ENCODE results near the gene ELMOD3. TPM values are rescaled to one million over a fixed set of nuclear protein-coding genes. Genes with fewer than 3 reads are reported as not detected.
A peak's percentile ranks its signal among the peaks of the same experiment; 100 is the strongest.

ELMOD3 gene
- 15.4 and 25.1 TPM in 2 replicates for polyA plus RNA-seq (2012; rRNA removed)
- polyA plus RNA-seq (2012; cell fraction: cytosol; rRNA removed): 7.7 and 9.2 TPM in 2 replicates
- 70.2 and 88.5 TPM in 2 replicates for polyA plus RNA-seq (2012; cell fraction: nucleus; rRNA removed)

DNA sequence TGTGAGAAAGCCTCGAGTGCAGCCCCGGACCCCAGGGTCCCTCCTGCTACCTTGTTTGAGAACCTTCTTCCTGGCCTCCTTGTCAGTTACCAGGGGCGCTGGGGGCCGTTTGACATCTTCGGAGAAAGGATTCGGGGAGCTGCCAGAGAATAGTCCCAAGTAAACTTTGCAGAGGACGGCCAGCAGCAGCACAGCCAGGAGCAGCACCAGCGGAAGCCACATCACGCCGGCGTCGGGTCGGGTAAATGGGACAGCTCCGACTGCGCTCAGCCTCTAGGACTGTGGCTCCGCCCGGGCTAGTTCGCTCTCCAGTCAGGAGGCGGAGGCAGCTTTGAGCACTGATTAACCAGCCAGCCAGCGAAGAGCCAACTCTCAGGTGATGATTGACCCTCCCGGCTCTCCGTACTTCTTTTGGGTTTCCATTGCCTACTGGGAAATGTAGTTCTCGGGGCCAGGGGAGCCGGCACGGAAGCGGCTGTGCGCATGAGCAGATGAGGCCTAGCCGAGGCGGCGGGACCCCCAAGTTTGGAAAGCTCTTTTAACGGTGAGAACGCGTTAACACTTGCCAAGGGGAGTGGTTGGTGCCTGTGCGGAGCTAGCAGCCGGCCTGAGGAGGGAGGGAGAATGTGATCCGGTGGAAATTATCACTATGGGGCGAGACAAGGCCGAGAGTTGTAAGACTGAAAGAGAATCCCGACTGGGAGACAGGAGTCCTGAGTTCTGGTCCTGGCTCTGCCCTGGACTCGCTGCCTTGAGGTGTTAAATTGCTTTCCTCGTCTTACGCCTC lies at the start of gene ELMOD3, which contains the start of gene RETSAT:
Gene ELMOD3, plus strand, starts transcription at position 484 of the 787 bp plus-strand sequence. CDS start 2,430 bp downstream, outside the sequence.
Gene RETSAT, minus strand, starts transcription at position 243 of the 787 bp plus-strand sequence. Its CDS starts 21 bp downstream, at position 222.
- H3K9me3 ChIP-seq: no peaks in the 10 kb centered on the region
- whole genome bisulfite sequencing (ENCODE audit: low lambda C conversion rate): 0% methylated on average over 20 of the region's 42 CpGs
- ChIA-PET POLR2A (interaction anchor here (0.7 to 2.5 kb wide), 10 partner anchors 13 to 257 kb away, joined by 3 to 14 read pairs (median 3); partner anchors contain the start of genes C2orf68, MAT2A, SH2D6 and TGOLN2), CTCF (interaction anchor here (0.8 to 1.8 kb wide), 5 partner anchors 11 to 65 kb away, joined by 3 to 5 read pairs (median 4); partner anchors contain the start of gene TGOLN2)
- no peaks in the 10 kb centered on the region for H3K27me3 ChIP-seq (ENCODE audit: insufficient read depth)
- peak within 1 kb of the TSS; percentile 89 for H3K9ac ChIP-seq
- DNase-seq: peak; percentile 92
- peak within 1 kb of the TSS; percentile 80 for H2AFZ ChIP-seq (ENCODE audit: low read depth)
- peaks cover 15 to 27% of the 10 kb centered on the region in 2 experiments for H3K36me3 ChIP-seq (replicated peaks in 1 of 2; ENCODE audit: control insufficient read depth in 1 of 2, insufficient read depth in 2 of 2, low read length in 1 of 2)
- peak within 1 kb of the TSS; percentile 42 to 77; a peak in 3 of 4 replicates for H3K27ac ChIP-seq (ENCODE audit: low read depth in 2 of 2, low read length in 1 of 2)
- H3K4me1 ChIP-seq (ENCODE audit: control insufficient read depth in 1 of 2, insufficient read depth in 2 of 2, low read depth in 1 of 2, low read length in 1 of 2): peaks cover 5 to 10% of the 10 kb centered on the region in 2 experiments; a peak in 2 of 4 replicates
- peak within 1 kb of the TSS; percentile 91 for H3K4me2 ChIP-seq
- no peaks in the 10 kb centered on the region for H3K9me2 ChIP-seq
- peak within 1 kb of the TSS; percentile 75 to 89 for H3K4me3 ChIP-seq (ENCODE audit: low read depth in 2 of 2, low read length in 1 of 2)
- peaks cover 59% of the 10 kb centered on the region for H3K79me2 ChIP-seq (ENCODE audit: insufficient read depth)
- H3F3A ChIP-seq (replicated peaks; ENCODE audit: insufficient read depth): no peaks in the 10 kb centered on the region
- no peaks in the 10 kb centered on the region for H4K20me1 ChIP-seq (ENCODE audit: insufficient read depth)
- TF ChIP-seq TAF1 (IDR thresholded peaks at IDR 0.05; ENCODE audit: borderline replicate concordance, low read depth, low read length) (peak; percentile 98), SMC3 (IDR thresholded peaks at IDR 0.05; ENCODE audit: low read depth, low read length) (no peak), RCOR1 (IDR thresholded peaks at IDR 0.05; ENCODE audit: low read length) (no peak; the same call in 1 of the 2 replicates), TCF12 (IDR thresholded peaks at IDR 0.05) (peak; percentile 12; the same call in 1 of the 2 replicates), RFX5 (IDR thresholded peaks at IDR 0.05; ENCODE audit: low read length) (peak; percentile 68; the same call in 1 of the 2 replicates), PBX3 (IDR thresholded peaks at IDR 0.05) (peak; percentile 42), ZBTB33 (IDR thresholded peaks at IDR 0.05; ENCODE audit: borderline replicate concordance, low read depth) (no peak; the same call in 1 of the 2 replicates), ELF1 (IDR thresholded peaks at IDR 0.05) (peak; percentile 95), NRF1 (IDR thresholded peaks at IDR 0.05; ENCODE audit: low read depth, low read length) (peak; percentile 79), TEAD4 (IDR thresholded peaks at IDR 0.05; ENCODE audit: borderline replicate concordance, insufficient read depth) (no peak), EP300 (IDR thresholded peaks at IDR 0.05; ENCODE audit: borderline replicate concordance in 1 of 2, low read depth in 1 of 2, low read length in 1 of 2) (peak in 1 of 2 experiments; percentile 44; a peak in 1 of 4 replicates), NFIC (IDR thresholded peaks at IDR 0.05; ENCODE audit: borderline replicate concordance) (peak; percentile 50; the same call in 1 of the 2 replicates), MEF2A (IDR thresholded peaks at IDR 0.05; ENCODE audit: borderline replicate concordance, low read depth) (no peak), YY1 (IDR thresholded peaks at IDR 0.05; ENCODE audit: low read depth) (no peak; the same call in 1 of the 2 replicates), RXRA (IDR thresholded peaks at IDR 0.05; ENCODE audit: borderline replicate concordance, low read depth) (no peak), EZH2phosphoT487 (IDR thresholded peaks at IDR 0.05; ENCODE audit: borderline replicate concordance, low read depth) (no peak), FOXJ3 (CRISPR knock-in tag; IDR thresholded peaks at IDR 0.05) (no peak), FOXM1 (IDR thresholded peaks at IDR 0.05; ENCODE audit: low read depth) (no peak), RAD21 (IDR thresholded peaks at IDR 0.05; ENCODE audit: low read length) (no peak), GABPA (IDR thresholded peaks at IDR 0.05; ENCODE audit: low read depth) (0 out of 2 replicates have a peak, but pooled peaks have one; percentile 24), MXI1 (IDR thresholded peaks at IDR 0.05; ENCODE audit: low read depth, low read length) (peak; percentile 66), POLR2AphosphoS5 (IDR thresholded peaks at IDR 0.05; ENCODE audit: low read depth, low read length) (peak; percentile 98)
- TF ChIP-seq, protein P1, sequence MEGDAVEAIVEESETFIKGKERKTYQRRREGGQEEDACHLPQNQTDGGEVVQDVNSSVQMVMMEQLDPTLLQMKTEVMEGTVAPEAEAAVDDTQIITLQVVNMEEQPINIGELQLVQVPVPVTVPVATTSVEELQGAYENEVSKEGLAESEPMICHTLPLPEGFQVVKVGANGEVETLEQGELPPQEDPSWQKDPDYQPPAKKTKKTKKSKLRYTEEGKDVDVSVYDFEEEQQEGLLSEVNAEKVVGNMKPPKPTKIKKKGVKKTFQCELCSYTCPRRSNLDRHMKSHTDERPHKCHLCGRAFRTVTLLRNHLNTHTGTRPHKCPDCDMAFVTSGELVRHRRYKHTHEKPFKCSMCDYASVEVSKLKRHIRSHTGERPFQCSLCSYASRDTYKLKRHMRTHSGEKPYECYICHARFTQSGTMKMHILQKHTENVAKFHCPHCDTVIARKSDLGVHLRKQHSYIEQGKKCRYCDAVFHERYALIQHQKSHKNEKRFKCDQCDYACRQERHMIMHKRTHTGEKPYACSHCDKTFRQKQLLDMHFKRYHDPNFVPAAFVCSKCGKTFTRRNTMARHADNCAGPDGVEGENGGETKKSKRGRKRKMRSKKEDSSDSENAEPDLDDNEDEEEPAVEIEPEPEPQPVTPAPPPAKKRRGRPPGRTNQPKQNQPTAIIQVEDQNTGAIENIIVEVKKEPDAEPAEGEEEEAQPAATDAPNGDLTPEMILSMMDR (IDR thresholded peaks at IDR 0.05): no peak
- TF ChIP-seq, protein P2, sequence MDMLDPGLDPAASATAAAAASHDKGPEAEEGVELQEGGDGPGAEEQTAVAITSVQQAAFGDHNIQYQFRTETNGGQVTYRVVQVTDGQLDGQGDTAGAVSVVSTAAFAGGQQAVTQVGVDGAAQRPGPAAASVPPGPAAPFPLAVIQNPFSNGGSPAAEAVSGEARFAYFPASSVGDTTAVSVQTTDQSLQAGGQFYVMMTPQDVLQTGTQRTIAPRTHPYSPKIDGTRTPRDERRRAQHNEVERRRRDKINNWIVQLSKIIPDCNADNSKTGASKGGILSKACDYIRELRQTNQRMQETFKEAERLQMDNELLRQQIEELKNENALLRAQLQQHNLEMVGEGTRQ (IDR thresholded peaks at IDR 0.05; ENCODE audit: borderline replicate concordance, low read depth, low read length): no peak
- TF ChIP-seq, protein P3, sequence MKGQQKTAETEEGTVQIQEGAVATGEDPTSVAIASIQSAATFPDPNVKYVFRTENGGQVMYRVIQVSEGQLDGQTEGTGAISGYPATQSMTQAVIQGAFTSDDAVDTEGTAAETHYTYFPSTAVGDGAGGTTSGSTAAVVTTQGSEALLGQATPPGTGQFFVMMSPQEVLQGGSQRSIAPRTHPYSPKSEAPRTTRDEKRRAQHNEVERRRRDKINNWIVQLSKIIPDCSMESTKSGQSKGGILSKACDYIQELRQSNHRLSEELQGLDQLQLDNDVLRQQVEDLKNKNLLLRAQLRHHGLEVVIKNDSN (IDR thresholded peaks at IDR 0.05; ENCODE audit: borderline replicate concordance, low read depth): no peak
